Parathyroid adenoma (tissue), 2 donors: ENCODE results near the gene ADGRD1.
"Not testable (repeated sequence)": the region's sequence is repeated elsewhere in the genome, so short reads cannot be mapped to it uniquely, and the experiment has no call there.

Experiments used
- H2AFZ ChIP-seq: fragments of 300-600 bp; sonication (generic); one replicate; pipeline ENCODE4 v1.7.0; 2017; ENCODE audit warnings: antibody characterized with exemption, mild to moderate bottlenecking
- H3K27ac ChIP-seq: fragments of 300-600 bp; sonication (generic); one replicate; pipeline ENCODE4 v1.7.0; 2017
- H3K27me3 ChIP-seq: fragments of 300-600 bp; sonication (generic); one replicate; pipeline ENCODE4 v1.7.0; 2017; ENCODE audit warnings: low read length; ENCODE audit not compliant: control insufficient read depth, insufficient read depth
- H3K36me3 ChIP-seq: fragments of 300-600 bp; sonication (generic); one replicate; pipeline ENCODE4 v1.7.0; 2017; ENCODE audit warnings: low read length; ENCODE audit not compliant: control insufficient read depth, insufficient read depth
- H3K4me1 ChIP-seq: fragments of 300-600 bp; sonication (generic); one replicate; pipeline ENCODE4 v1.7.0; 2017; ENCODE audit warnings: control low read depth
- H3K4me2 ChIP-seq: fragments of 300-600 bp; sonication (generic); one replicate; pipeline ENCODE4 v1.7.0; 2017; ENCODE audit warnings: low read length
- H3K4me3 ChIP-seq: fragments of 300-600 bp; sonication (generic); one replicate; pipeline ENCODE4 v1.7.0; 2017; ENCODE audit warnings: low read depth, low read length
- H3K79me2 ChIP-seq: fragments of 300-600 bp; sonication (generic); one replicate; pipeline ENCODE4 v1.7.0; 2017; ENCODE audit warnings: control low read depth
- H3K9ac ChIP-seq: fragments of 300-600 bp; sonication (generic); one replicate; pipeline ENCODE4 v1.7.0; 2017; ENCODE audit warnings: mild to moderate bottlenecking
- H3K9me3 ChIP-seq: fragments of 300-600 bp; sonication (generic); one replicate; pipeline ENCODE4 v1.7.0; 2017; ENCODE audit warnings: low read length; ENCODE audit not compliant: control insufficient read depth
- CTCF ChIP-seq: fragments of 300-600 bp; sonication (generic); IDR thresholded peaks from one replicate; pipeline ENCODE4 v1.7.0; 2017; ENCODE audit warnings: antibody characterized with exemption, mild to moderate bottlenecking
- donor health status: primary hyperparathyroidism.

ADGRD1 gene

DNA sequence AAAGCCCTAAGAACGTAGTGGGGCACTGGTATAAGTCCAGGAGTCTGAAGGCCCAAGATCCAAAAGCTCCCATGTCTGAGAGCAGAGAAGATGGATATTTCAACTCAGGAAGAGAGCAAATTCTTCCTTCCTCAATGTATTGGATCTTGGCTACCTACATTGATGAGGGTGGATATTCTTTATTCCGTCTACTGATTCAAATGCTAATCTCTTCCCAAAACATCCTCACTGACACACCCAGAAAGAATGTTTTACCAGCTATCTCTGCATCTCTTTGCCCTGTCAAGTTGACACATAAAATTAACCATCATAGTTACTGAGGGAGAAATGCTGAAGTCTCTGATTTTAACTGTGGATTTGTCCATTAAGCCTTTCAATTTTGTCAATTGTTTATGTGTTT is 16.6 kb upstream of the ADGRD1 start:
- Histone ChIP-seq H3K4me2 (no peak overlapping the region), H3K79me2 (no peaks in the 10 kb centered on the region), H3K27ac (no peak overlapping the region), H3K4me1 (no peaks in the 10 kb centered on the region), H3K4me3 (no peak overlapping the region), H3K9ac (no peak overlapping the region), H3K9me3 (no peaks in the 10 kb centered on the region), H3K27me3 (no peaks in the 10 kb centered on the region), H2AFZ (no peak overlapping the region), H3K36me3 (no peaks in the 10 kb centered on the region)
- no peak for TF ChIP-seq CTCF

DNA sequence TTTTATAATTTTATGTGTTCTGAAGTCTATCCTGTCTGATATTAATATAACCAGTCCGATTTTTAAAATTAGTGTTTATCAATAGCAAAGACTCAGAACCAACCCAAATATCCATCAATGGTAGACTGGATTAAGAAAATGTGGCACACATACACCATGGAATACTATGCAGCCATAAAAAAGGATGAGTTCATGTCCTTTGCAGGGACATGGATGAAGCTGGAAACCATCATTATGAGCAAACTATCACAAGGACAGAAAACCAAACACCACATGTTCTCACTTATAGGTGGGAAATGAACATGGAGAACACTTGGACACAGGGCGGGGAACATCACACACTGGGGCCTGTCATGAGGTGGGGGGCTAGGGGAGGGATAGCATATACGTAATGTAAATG is 16.2 kb upstream of the ADGRD1 start:
- not testable (repeated sequence) for H3K4me3 ChIP-seq, H3K27me3 ChIP-seq, H3K79me2 ChIP-seq, H3K4me1 ChIP-seq, H3K36me3 ChIP-seq, H3K4me2 ChIP-seq, H3K9ac ChIP-seq, H2AFZ ChIP-seq, H3K9me3 ChIP-seq, H3K27ac ChIP-seq

GRCh38 chr12:130938186-130938585 is 15.5 kb upstream of the ADGRD1 start:
- Histone ChIP-seq H3K27ac (no peak overlapping the region), H3K9me3 (no peaks in the 10 kb centered on the region), H3K27me3 (no peaks in the 10 kb centered on the region), H2AFZ (no peak overlapping the region), H3K4me1 (no peaks in the 10 kb centered on the region), H3K4me2 (no peak overlapping the region), H3K9ac (no peak overlapping the region), H3K4me3 (no peak overlapping the region), H3K79me2 (no peaks in the 10 kb centered on the region), H3K36me3 (no peaks in the 10 kb centered on the region)
- no peak for TF ChIP-seq CTCF

DNA sequence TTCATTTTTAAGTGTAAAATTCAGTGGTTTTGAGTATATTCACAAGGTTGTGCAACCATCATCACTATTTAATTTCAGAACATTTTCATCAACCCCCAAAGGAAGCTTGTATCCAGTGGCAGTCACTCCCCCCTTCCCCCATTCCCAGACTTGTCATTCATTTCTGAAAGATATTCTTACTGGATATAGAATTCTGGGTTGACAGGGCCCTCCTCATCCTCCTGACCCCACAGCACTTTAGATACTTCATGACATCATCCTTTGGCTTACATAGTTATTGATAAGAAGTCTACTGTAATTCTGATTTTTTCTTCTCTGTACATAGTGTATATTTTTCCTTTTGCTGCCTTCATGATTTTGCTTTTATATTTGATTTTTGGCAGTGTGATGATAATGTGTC is 8.8 kb upstream of the ADGRD1 start:
- Histone ChIP-seq H3K27ac (no peak overlapping the region), H3K27me3 (no peaks in the 10 kb centered on the region), H3K79me2 (no peaks in the 10 kb centered on the region), H3K36me3 (no peaks in the 10 kb centered on the region), H3K9me3 (no peaks in the 10 kb centered on the region), H3K9ac (no peak overlapping the region), H3K4me3 (no peak overlapping the region), H2AFZ (no peak overlapping the region), H3K4me2 (no peak overlapping the region), H3K4me1 (no peaks in the 10 kb centered on the region)
- no peak for TF ChIP-seq CTCF

DNA sequence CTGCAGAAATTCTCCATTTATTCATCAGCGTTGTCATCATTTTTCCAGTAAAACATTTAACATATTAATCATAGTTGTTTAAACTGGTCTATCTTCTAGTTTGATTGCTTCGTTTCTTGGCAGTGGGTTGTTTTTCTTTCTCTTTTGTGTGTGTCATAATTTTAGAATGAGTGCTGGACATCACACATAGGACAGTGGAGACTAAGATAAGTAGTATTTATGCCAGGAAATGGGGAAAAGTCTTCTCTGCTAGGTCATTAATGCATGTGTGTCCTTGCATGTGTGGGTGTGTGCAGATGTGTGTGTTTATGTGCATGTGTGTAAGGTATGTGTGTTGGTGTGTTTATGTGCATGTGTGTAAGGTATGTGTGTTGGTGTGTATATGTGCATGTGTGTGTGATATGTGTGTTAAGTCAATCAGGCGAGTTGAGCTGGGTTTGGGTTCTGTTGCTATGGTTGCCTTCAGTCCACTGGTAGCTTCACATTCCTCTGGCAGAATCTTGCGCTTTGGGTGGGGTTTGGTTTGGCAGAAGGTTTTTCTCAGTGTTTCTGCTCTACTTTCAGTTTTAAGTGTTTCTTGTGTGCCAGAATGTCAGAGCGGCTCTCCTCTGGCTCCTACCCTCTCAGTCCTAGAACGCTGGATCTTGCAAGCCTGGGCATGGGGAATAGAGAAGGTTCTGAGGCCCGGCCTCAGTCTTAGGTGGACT is 7.8 kb upstream of the ADGRD1 start:
- no peak overlapping the region for H3K4me2 ChIP-seq
- no peak overlapping the region for H3K27ac ChIP-seq
- H2AFZ ChIP-seq = no peak overlapping the region
- no peak for TF ChIP-seq CTCF
- H3K36me3 ChIP-seq = no peaks in the 10 kb centered on the region
- H3K27me3 ChIP-seq = no peaks in the 10 kb centered on the region
- H3K9ac ChIP-seq = no peak overlapping the region
- no peak overlapping the region for H3K4me3 ChIP-seq
- no peaks in the 10 kb centered on the region for H3K79me2 ChIP-seq
- no peaks in the 10 kb centered on the region for H3K4me1 ChIP-seq
- no peaks in the 10 kb centered on the region for H3K9me3 ChIP-seq
